Measurements from ENCODE around the gene HPCAL4.

HPCAL4 gene

GRCh38 chr1:39672551-39672947 lies 18.7 kb downstream of the HPCAL4 start:
- Histone ChIP-seq H3K27me3 (replicated peaks in 2 of 5; ENCODE audit: control insufficient read depth in 4 of 5, insufficient read depth in 5 of 5, low read length in 4 of 5) (peaks cover 15 to 57% (median 44%) of the 10 kb centered on the region in 5 experiments), H3K4me1 (ENCODE audit: control extremely low read depth in 1 of 4, control insufficient read depth in 4 of 4, insufficient read depth in 4 of 4, low read length in 3 of 4) (peaks cover 0 to 16% (median 12%) of the 10 kb centered on the region in 4 experiments), H3K9me3 (ENCODE audit: control extremely low read depth in 1 of 5, control insufficient read depth in 4 of 5, insufficient read depth in 2 of 5, low read depth in 1 of 5, low read length in 4 of 5) (no peaks in the 10 kb centered on the region), H3K36me3 (ENCODE audit: control insufficient read depth in 4 of 4, insufficient read depth in 4 of 4, low read length in 3 of 4) (no peaks in the 10 kb centered on the region), H3K4me3 (ENCODE audit: control insufficient read depth in 1 of 7, extremely low read depth in 1 of 7, insufficient read depth in 4 of 7, low read depth in 2 of 7, low read length in 6 of 7) (peak overlapping the region in 3 of 7 experiments; percentile 58 to 70 (median 59)), H3K27ac (ENCODE audit: insufficient read depth in 1 of 2, low read depth in 1 of 2, low read length in 2 of 2, poor library complexity in 1 of 2, severe bottlenecking in 2 of 2) (no peak overlapping the region)
- peak in 2 of 3 donors; percentile 13 to 26 for DNase-seq
- ChIA-PET POLR2A (no interaction called here), CTCF (interaction anchor here (0.8 to 11.5 kb wide), 6 partner anchors 8 to 83 kb away, joined by 3 to 159 read pairs (median 4); no protein-coding TSS in a partner anchor)
- WGBS (ENCODE audit: insufficient coverage): 22% methylated on average over 8 of the region's 12 CpGs

- H3K4me3 ChIP-seq (ENCODE audit: control insufficient read depth in 1 of 7, extremely low read depth in 1 of 7, insufficient read depth in 4 of 7, low read depth in 2 of 7, low read length in 6 of 7): peak within 1 kb of the TSS in 6 of 7 experiments; percentile 32 to 70 (median 52)
- peaks cover 0 to 16% (median 12%) of the 10 kb centered on the region in 4 experiments for H3K4me1 ChIP-seq (ENCODE audit: control extremely low read depth in 1 of 4, control insufficient read depth in 4 of 4, insufficient read depth in 4 of 4, low read length in 3 of 4)
- DNase-seq: peak in 2 of 3 donors; percentile 48 to 51
- CTCF ChIA-PET: interaction anchor here (0.8 to 11.5 kb wide), 8 partner anchors 9 to 82 kb away, joined by 3 to 159 read pairs (median 8); partner anchors contain the start of gene HPCAL4
- 3% methylated on average over 29 of the region's 55 CpGs for WGBS (ENCODE audit: insufficient coverage)
- H3K9me3 ChIP-seq (ENCODE audit: control extremely low read depth in 1 of 5, control insufficient read depth in 4 of 5, insufficient read depth in 2 of 5, low read depth in 1 of 5, low read length in 4 of 5): no peaks in the 10 kb centered on the region
- no peaks in the 10 kb centered on the region for H3K36me3 ChIP-seq (ENCODE audit: control insufficient read depth in 4 of 4, insufficient read depth in 4 of 4, low read length in 3 of 4)
- POLR2A ChIA-PET: no interaction called here
- no peak within 1 kb of the TSS for H3K27ac ChIP-seq (ENCODE audit: insufficient read depth in 1 of 2, low read depth in 1 of 2, low read length in 2 of 2, poor library complexity in 1 of 2, severe bottlenecking in 2 of 2)
- peaks cover 15 to 57% (median 45%) of the 10 kb centered on the region in 5 experiments for H3K27me3 ChIP-seq (replicated peaks in 2 of 5; ENCODE audit: control insufficient read depth in 4 of 5, insufficient read depth in 5 of 5, low read length in 4 of 5)
These were observed 19.3 kb downstream of the HPCAL4 start, which contains the start of gene NT5C1A for GRCh38 chr1:39671793-39672550. Gene NT5C1A, minus strand, starts transcription at chr1:39672107. Its CDS starts 69 bp downstream, at chr1:39672038.

- ChIA-PET POLR2A (no interaction called here), CTCF (interaction anchor here (1.4 to 11.5 kb wide), 7 partner anchors 10 to 82 kb away, joined by 3 to 159 read pairs (median 10); partner anchors contain the start of gene HPCAL4)
- 3% methylated on average over 25 of the region's 26 CpGs for WGBS (ENCODE audit: insufficient coverage)
- H3K9me3 ChIP-seq (ENCODE audit: control extremely low read depth in 1 of 5, control insufficient read depth in 4 of 5, insufficient read depth in 2 of 5, low read depth in 1 of 5, low read length in 4 of 5): no peaks in the 10 kb centered on the region
- peaks cover 15 to 56% (median 46%) of the 10 kb centered on the region in 5 experiments for H3K27me3 ChIP-seq (replicated peaks in 2 of 5; ENCODE audit: control insufficient read depth in 4 of 5, insufficient read depth in 5 of 5, low read length in 4 of 5)
- H3K4me1 ChIP-seq (ENCODE audit: control extremely low read depth in 1 of 4, control insufficient read depth in 4 of 4, insufficient read depth in 4 of 4, low read length in 3 of 4): peaks cover 0 to 16% (median 12%) of the 10 kb centered on the region in 4 experiments
- H3K36me3 ChIP-seq (ENCODE audit: control insufficient read depth in 4 of 4, insufficient read depth in 4 of 4, low read length in 3 of 4): no peaks in the 10 kb centered on the region
- DNase-seq: peak in 2 of 3 donors; percentile 9 to 23
- H3K27ac ChIP-seq (ENCODE audit: insufficient read depth in 1 of 2, low read depth in 1 of 2, low read length in 2 of 2, poor library complexity in 1 of 2, severe bottlenecking in 2 of 2): no peak overlapping the region
- peak overlapping the region in 6 of 7 experiments; percentile 15 to 70 (median 52) for H3K4me3 ChIP-seq (ENCODE audit: control insufficient read depth in 1 of 7, extremely low read depth in 1 of 7, insufficient read depth in 4 of 7, low read depth in 2 of 7, low read length in 6 of 7)
These were observed 19.8 kb downstream of the HPCAL4 start for GRCh38 chr1:39671433-39671792.

- CTCF ChIA-PET: interaction anchor here (1.2 to 11.5 kb wide), 6 partner anchors 11 to 65 kb away, joined by 3 to 159 read pairs (median 7); partner anchors contain the start of gene HPCAL4
- no peaks in the 10 kb centered on the region for H3K9me3 ChIP-seq (ENCODE audit: control extremely low read depth in 1 of 5, control insufficient read depth in 4 of 5, insufficient read depth in 2 of 5, low read depth in 1 of 5, low read length in 4 of 5)
- WGBS (ENCODE audit: insufficient coverage): 89% methylated on average over 1 of the region's 1 CpG
These were observed 20.5 kb downstream of the HPCAL4 start for GRCh38 chr1:39670689-39671088.

GRCh38 chr1:39668894-39669293 lies 22.3 kb downstream of the HPCAL4 start:
- CTCF ChIA-PET: interaction anchor here (2.9 to 11.5 kb wide), 3 partner anchors 12 to 63 kb away, joined by 10 to 159 read pairs (median 16); partner anchors contain the start of gene HPCAL4
- no peak overlapping the region for H3K27ac ChIP-seq (ENCODE audit: insufficient read depth in 1 of 2, low read depth in 1 of 2, low read length in 2 of 2, poor library complexity in 1 of 2, severe bottlenecking in 2 of 2)
- no peaks in the 10 kb centered on the region for H3K36me3 ChIP-seq (ENCODE audit: control insufficient read depth in 4 of 4, insufficient read depth in 4 of 4, low read length in 3 of 4)
- no peaks in the 10 kb centered on the region for H3K9me3 ChIP-seq (ENCODE audit: control extremely low read depth in 1 of 5, control insufficient read depth in 4 of 5, insufficient read depth in 2 of 5, low read depth in 1 of 5, low read length in 4 of 5)
- POLR2A ChIA-PET: no interaction called here
- 100% methylated on average over 2 of the region's 3 CpGs for WGBS (ENCODE audit: insufficient coverage)
- DNase-seq: no peak
- no peak overlapping the region for H3K4me3 ChIP-seq (ENCODE audit: control insufficient read depth in 1 of 7, extremely low read depth in 1 of 7, insufficient read depth in 4 of 7, low read depth in 2 of 7, low read length in 6 of 7)
- H3K4me1 ChIP-seq (ENCODE audit: control extremely low read depth in 1 of 4, control insufficient read depth in 4 of 4, insufficient read depth in 4 of 4, low read length in 3 of 4): peaks cover 0 to 16% (median 12%) of the 10 kb centered on the region in 4 experiments
- peaks cover 15 to 52% (median 52%) of the 10 kb centered on the region in 5 experiments for H3K27me3 ChIP-seq (replicated peaks in 2 of 5; ENCODE audit: control insufficient read depth in 4 of 5, insufficient read depth in 5 of 5, low read length in 4 of 5)

More at GRCh38 chr1:39670689-39671088, 20.5 kb downstream of the HPCAL4 start:
- DNase-seq: no peak
- POLR2A ChIA-PET: no interaction called here
- Histone ChIP-seq H3K36me3 (ENCODE audit: control insufficient read depth in 4 of 4, insufficient read depth in 4 of 4, low read length in 3 of 4) (no peaks in the 10 kb centered on the region), H3K4me3 (ENCODE audit: control insufficient read depth in 1 of 7, extremely low read depth in 1 of 7, insufficient read depth in 4 of 7, low read depth in 2 of 7, low read length in 6 of 7) (no peak overlapping the region), H3K27me3 (replicated peaks in 2 of 5; ENCODE audit: control insufficient read depth in 4 of 5, insufficient read depth in 5 of 5, low read length in 4 of 5) (peaks cover 15 to 56% (median 51%) of the 10 kb centered on the region in 5 experiments), H3K4me1 (ENCODE audit: control extremely low read depth in 1 of 4, control insufficient read depth in 4 of 4, insufficient read depth in 4 of 4, low read length in 3 of 4) (peaks cover 0 to 16% (median 12%) of the 10 kb centered on the region in 4 experiments), H3K27ac (ENCODE audit: insufficient read depth in 1 of 2, low read depth in 1 of 2, low read length in 2 of 2, poor library complexity in 1 of 2, severe bottlenecking in 2 of 2) (no peak overlapping the region)

- WGBS (ENCODE audit: insufficient coverage): 94% methylated on average over 3 of the region's 3 CpGs
- peaks cover 0 to 16% (median 12%) of the 10 kb centered on the region in 4 experiments for H3K4me1 ChIP-seq (ENCODE audit: control extremely low read depth in 1 of 4, control insufficient read depth in 4 of 4, insufficient read depth in 4 of 4, low read length in 3 of 4)
- H3K9me3 ChIP-seq (ENCODE audit: control extremely low read depth in 1 of 5, control insufficient read depth in 4 of 5, insufficient read depth in 2 of 5, low read depth in 1 of 5, low read length in 4 of 5): no peaks in the 10 kb centered on the region
- H3K36me3 ChIP-seq (ENCODE audit: control insufficient read depth in 4 of 4, insufficient read depth in 4 of 4, low read length in 3 of 4): no peaks in the 10 kb centered on the region
- H3K4me3 ChIP-seq (ENCODE audit: control insufficient read depth in 1 of 7, extremely low read depth in 1 of 7, insufficient read depth in 4 of 7, low read depth in 2 of 7, low read length in 6 of 7): no peak overlapping the region
- peaks cover 15 to 48% (median 45%) of the 10 kb centered on the region in 5 experiments for H3K27me3 ChIP-seq (replicated peaks in 2 of 5; ENCODE audit: control insufficient read depth in 4 of 5, insufficient read depth in 5 of 5, low read length in 4 of 5)
- POLR2A ChIA-PET: no interaction called here
- H3K27ac ChIP-seq (ENCODE audit: insufficient read depth in 1 of 2, low read depth in 1 of 2, low read length in 2 of 2, poor library complexity in 1 of 2, severe bottlenecking in 2 of 2): no peak overlapping the region
- no peak for DNase-seq
- CTCF ChIA-PET: interaction anchor here (0.9 to 11.5 kb wide), 3 partner anchors 9 to 67 kb away, joined by 3 to 159 read pairs (median 4); no protein-coding TSS in a partner anchor
These were observed 23.1 kb downstream of the HPCAL4 start for GRCh38 chr1:39668111-39668510.
